HG03520 (cell line): ENCODE results near the gene PTPRE.

Source experiments
- ATAC-seq: cut with Tn5 transposase; IDR thresholded peaks from one replicate; pipeline ENCODE4 v1.9.1; 2021; ENCODE audit warnings: mild to moderate bottlenecking, moderate library complexity; ENCODE audit not compliant: unreplicated experiment

PTPRE gene

DNA sequence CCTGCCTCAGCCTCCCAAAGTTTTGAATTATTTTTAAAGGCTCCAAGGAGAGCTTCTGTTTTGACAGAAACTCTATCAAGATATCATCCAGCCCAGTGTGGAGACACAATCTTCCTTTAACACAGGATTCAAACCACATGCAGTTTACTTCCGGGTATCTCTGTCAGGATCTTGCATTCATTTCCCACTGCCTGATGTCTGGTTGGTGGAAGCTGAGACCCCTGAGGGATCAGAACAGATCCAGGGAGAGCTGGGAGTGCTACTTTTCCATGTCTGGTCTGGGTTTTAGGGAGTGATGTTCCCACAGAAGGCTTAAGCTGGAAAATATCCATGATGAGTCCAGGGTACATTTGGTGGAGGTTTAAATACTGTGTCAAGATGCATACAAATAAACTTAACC is 16.7 kb downstream of the PTPRE start:
- no peak for ATAC-seq

DNA sequence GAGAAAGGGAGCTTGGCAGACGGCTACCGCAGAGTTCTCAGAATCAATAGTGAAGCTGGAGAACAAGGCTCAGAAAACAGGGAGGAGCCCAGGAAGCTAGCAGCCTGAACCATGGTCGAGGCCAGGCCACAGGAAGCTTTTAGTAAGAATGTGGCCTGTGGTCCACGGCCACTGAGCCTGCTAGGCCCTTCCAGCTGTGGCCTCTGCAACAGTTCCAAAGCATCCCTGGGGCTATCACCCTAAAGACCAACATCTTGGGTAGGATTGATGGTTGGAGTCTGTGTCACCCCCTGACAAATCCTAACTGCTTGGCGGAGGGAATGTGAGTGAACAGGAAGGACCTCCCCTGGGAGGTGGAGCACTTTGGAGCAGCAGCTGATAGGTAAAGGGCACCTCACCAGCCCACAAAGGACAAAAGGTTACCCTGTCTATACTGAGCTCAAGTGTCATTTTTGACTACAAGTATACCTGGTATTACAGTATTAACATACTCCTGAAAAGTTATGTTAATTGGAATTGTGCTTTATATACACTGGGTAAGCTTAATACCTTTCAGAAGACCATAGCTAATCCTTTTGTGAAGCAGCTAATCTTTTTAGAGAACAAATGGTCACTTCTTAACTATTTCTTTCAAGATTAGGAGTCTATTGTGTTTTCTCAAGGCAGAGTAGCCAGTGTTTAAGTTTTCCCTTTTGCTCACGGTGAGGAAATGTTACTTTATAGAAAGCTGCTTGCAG is 18.7 kb downstream of the PTPRE start:
- no peak for ATAC-seq

DNA sequence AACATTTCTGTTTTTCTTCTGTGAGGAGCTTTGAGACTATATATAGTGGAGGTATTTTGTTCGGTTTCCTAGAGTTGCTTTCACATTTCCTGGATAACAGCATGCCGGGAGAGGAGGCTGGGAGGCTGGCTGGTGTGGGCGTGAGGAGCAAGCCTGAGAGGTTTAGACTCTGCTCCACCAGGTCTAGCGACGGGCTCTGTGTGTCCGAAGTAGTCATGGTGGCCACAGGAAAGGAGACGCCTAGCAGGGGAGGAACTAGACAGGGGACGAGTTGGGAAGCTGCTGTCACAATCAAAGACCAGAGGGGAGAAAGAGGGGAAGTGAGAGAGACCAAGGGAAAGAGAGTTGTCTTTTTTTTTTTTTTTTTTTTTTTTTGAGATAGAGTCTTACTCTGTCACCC is 19.6 kb downstream of the PTPRE start:
- no peak for ATAC-seq

DNA sequence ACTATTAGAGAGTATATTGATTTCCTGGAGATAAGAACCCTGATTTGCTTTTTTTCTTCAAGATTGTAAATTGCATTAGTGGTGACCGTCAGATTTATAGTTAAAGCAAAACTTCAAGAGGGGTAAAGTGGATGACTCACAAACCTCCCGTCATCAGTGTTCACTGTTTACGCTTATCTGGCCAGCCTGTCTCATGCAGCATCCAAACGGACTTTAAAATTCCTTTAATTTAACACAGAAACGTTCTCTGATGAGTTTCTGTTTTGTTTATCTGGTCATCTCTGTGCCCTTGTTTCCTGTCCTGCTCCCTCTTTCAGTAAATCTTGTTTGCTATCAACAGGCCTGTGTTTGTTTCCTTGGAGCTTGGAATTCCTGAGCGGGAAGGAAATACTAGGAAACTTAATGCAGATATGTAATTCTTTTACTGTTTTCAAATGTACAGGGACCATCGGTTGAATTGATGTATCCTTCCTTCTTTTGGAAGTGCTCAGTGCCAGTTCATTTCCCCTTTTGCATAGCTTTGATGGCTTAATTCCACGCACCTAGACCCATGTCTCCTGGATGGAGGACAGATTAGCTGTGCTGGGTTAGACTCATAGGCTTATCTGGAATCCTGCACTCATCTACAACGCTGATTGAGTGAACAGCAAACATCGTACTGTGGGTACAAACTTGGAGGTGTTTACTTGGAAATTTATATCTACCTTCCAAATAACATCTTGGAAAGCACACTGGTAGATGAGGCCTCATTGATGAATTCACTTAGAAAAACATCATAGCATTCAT is 21.3 kb downstream of the PTPRE start:
- ATAC-seq = no peak

DNA sequence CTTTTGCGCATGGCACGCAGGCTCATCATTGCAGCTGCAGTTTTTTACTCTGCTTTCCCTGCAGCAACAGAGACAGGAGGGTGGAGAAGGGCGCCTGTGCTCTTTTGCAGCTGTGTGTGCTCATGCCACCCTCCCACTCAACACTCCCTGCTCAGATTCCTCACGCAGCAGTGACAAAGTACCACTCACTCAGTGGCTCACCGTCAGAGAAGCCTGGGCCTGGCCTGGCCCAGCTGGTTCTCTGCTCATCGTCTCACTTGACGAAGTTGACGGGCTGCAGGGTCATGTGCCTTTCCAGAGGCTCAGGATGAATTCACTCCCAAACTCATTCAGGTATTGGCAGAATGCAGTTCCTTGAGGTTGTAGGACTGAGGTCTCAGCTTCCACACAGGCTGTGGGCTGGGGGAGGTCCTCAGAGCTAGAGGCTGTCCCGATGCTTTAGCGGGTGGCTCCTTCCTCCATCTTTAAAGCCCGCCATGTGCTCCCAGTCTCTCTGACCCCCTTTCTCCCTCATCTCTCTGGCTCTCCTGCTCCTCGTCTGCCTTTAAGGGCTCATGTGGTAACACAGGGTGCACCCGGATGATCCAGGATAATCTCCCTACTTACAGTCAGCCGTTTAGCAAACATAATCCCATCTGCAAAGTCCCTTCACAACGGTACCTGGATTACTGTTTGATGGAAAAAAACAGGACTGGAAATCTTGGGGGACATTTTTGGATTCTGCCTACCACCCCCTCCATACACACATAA is 25.8 kb downstream of the PTPRE start:
- no peak for ATAC-seq

DNA sequence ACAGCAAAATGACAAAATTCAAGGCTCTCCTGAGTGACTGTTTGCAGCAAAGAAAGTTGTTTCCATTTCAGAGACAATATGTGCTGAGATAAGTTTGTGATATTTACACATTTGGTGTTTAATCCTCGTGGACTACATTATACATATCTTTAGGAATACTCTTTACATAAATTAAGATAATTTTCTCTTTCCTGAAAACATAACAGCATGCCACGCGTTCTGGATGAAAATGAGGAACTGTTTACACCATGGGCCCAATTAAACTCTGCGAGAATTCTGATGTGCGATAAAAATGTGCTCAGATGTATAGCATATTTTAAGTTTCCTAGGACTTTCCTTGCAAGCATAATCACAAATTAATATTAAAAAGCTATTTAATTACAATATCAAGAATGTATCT is 26.4 kb downstream of the PTPRE start:
- no peak for ATAC-seq

DNA sequence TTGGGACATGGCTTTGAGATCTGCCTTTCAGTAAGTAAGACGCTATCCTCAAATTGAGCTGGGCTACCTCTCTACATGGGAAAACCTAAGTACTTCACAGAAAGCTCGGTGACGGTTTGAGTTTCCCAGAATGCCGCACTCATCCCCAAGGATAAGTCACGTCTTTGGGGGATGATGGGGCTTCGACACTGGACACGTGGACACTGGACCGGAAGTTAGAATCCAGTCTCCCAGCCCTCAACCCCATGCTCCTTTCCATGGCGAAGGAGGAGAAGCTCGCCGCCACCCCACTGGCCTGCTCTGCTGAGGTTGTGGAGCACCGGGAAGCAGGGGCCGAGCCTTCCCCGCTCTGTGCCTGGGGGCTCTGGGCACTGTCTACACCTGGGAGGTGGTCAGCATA is 27.5 kb downstream of the PTPRE start:
- ATAC-seq = no peak

DNA sequence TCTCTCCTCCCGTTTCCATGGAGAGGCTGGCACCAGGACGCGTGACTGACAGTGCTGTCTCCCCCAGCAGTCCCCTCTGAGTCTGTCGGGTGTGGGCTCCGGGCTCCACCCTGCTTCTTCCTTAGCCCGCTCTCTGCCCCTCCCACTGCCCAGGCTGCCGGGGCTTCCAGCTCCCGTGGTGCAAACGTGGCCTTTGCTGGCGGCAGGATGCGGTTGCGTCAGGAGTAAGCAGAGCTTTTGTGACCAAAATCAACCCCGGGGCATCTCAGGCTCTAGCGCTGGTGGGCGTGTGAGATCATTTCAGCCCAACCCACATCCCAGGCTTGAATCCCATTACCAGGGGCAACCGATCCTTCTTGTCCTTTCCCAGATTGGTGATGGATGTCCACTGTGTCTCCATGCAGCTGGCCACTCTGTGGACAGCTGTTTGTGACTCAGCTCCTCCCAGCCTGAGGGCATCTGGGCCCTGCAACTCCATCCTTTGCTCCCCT is 28.2 kb downstream of the PTPRE start:
- no peak for ATAC-seq

DNA sequence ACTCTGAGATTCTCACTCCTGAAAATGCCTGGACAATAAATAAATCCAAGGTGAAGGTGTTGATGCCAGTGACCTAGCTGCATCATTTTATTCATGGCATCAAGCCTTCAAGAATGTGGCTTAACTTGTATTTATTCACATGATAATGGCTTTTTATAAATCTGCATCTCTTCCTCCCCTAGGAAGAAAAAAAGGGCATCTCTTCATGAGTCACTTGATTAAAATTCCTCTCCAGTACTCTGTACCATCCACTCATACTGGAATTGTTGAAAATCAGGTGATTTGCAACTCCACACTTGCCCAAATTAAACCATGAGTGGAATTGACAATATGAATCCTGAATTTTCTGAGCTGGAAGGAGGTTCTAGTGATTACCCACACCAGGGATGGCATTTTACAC is 30.2 kb downstream of the PTPRE start:
- no peak for ATAC-seq

DNA sequence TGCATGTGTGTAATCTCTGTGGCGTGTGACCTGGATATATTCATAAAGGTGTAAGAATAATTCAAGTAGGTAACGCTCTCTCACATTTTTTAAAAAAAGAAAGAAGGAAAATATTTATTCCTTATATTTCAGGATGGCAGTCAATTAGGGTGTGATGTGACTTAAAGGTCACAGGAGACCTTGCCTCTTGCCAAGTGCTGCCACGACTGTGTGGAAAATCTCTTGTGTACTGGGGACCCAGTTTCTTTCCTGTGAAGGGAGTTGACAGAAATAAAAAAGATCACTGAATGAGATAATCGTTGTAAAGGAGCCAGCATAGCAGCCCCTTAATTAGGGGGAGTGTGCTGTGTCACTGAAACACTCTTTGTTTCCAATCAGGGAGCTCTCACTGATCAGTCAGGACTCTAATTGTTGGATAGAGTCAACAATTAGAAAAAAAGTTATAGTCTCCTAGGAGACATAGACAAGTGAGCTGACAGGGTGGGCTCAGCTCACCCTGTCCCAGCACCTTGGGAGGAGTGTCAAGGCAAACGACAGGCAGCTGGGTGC is 31.1 kb downstream of the PTPRE start:
- ATAC-seq = no peak

DNA sequence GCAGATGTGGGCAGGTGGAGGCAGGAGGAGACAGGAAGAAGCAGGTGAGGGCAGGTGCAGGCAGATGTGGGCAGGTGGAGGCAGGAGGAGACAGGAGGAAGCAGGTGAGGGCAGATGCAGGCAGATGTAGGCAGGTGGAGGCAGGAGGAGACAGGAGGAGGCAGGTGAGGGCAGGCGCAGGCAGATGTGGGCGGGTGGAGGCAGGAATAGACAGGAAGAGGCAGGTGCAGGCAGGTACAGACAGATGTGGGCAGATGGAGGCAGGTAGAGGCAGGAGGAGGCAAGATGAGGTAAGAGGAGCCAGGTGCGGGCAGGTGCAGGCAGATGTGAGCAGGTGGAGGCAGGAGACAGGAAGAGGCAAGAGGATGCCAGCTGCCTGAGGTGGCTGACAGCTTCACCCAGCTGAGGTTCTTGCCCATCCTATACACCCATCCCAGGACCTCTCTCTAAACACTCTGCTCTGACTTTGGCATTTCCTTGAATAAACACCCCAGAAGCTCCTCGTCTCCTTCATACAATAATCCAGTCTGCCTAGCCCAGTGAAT is 33.0 kb downstream of the PTPRE start:
- no peak for ATAC-seq

DNA sequence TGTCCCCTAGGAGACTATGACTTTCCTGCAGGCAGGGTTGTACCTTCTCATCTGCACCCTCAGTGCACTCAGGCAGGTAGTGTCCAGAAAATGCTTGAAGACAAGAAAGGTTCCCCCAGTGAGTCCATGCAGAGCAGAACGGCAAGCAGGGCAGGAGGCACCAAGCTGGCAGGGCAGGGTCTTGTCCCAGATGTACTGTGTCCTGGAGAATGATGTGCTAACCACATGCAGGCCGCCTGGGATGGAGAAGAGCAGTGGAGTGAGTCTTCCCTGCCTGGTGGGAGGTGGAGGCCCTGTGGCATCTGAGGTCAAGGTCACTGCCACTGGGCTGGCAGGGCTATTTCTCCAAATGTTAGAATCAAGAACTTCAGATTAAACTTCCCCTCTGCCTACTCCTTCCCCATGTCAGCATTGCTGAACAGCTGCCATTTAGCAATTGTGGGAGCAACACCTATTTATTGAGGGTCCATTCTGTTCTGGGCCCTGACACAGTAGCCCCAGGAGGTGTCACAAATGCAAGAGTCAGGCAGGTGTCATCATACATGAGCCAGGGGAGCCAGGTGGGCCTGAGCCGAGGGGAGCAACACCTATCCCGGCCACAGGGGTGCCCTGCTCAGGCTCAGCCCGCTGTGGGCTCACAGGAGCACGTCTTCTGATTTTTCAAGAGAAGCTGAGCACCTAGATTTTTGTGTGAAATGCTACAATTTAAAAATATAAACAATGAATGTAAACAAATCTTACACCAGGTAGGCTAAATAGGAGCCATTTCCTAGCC is 34.1 kb downstream of the PTPRE start:
- ATAC-seq = no peak

DNA sequence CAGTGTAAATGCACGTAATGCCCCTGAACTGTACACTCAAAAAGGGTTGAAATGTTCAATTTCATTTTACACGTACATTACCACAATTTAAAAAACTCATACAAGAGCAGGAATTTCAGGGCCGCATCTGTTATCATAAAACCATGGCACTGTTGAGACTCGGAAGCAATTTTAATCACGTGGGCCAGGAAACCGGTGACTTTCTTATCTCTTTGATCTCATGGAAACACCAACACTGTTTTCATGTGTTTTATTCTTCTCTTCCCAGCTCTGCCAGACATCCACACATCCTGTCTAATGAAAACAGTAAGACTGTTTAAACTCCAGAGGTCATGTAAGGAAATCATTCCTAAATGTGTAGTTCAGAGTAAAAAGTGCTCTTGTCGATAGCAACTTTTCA is 35.9 kb downstream of the PTPRE start:
- no peak for ATAC-seq

DNA sequence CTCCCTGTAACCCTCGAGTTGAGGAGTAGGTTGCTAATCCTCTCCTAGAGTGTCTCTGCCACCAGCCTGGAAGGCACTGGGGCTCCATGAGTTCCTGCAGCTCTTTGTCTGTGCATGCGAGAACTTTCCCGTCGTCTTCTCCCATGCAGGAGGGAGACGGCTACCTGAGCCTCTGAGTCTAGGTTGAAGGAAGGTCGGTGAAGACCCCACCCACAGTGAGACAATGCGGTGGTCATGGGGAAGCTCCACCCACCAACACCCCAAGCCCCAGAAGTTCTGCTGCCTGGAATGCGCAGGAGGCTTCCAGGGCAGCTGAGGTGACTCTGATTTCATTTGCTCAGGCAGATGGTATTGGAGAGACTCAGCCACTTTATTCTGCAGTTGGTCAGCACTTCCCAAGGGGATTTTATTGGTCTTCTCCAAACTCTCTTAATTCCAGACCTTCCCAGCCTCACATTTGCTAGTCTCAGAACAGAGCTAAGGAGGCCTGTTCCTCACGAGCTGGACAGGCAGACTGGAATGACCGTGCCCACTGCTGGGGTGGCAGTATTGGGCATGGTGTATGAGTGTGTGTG is 36.5 kb downstream of the PTPRE start:
- ATAC-seq = no peak

DNA sequence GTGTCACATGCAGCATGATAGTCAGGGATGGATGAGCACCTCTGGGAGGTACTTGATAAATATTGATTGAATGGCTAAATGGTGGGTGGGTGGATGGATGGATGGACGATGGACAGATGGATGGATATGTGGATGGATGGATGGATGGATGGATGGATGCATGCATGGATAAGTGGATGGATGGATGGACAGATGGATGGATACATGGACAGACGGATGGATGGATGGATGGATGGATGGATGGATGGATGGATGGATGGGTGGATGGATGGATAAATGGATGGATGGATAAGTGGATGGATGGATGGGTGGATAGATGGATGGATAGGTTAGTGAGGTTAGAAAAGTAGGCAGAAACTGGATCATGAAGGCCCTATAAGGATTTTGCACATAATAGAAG is 37.4 kb downstream of the PTPRE start:
- ATAC-seq = no peak

DNA sequence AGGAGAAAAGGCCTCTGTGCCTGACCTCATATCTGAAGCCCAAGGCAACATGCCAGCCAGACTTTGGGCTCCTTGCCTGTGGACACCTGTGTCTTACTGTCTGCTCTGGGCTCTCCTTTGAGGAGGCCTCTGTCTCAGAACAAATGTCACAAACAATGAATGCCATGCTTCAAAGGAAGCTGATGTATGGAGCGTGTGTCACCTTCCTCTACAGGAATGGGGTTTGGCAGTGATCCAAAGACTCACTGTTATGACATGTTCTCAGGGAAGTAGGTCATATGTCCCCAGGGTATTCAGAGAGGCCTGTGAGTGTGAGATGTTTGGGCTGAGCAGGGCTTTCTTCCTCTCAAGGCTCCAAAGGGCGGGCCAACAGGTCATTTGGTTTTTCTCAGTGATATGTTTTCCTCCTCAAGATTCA is 38.4 kb downstream of the PTPRE start:
- ATAC-seq = no peak

DNA sequence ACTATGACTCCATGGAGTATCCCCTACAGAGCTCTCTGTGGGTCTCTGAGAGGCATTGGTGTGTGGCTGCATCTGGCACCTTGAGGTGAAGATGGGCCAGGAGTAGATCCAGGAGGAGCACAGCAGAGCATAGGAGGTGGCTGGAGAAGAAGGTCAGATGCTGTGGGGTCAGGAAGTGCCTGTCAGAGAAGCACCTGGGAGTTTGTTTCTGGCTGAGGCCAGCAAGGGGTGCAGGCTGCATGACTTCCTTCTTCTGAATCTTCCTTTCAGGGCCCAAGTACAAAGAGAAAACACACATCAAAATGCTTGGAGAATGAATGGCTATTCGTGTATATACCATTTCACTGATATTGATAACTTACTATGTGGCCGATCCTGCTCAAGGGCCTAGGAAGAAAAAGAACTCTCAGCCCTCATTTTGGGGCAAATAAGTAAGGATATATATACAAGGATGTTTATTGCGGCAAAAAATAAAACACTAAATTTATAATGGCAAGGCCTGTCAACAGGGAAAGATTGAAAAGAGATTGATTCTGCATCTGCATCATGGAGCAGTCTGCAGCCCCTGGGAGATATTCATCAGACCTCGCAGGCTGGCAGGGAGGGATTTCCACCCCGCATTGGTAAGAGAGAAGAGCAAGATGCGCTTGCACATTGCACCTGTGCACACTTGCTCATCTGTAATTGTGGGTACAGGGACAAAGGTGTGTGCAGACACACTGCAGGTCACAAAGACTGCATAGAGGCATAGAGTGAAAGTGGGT is 39.2 kb downstream of the PTPRE start:
- no peak for ATAC-seq

DNA sequence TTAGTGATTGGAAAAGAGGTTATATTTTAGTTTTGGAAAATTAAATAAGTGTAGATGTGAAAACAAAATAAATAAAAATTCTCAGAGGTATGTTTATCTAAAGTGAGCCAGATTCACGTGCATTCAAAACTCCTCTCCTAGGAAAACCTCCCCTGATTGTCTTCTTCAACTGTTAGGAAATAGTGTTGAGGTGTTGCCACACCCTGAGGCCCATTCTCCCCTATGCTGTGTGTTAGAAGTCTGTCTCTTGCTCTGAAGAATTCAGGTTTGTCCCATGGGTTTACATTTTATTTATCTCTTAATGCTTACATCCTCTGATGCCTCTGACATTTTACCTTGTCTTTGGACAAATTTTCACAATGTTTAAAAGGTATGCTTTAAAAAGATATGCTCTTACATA is 40.3 kb downstream of the PTPRE start:
- ATAC-seq = no peak

DNA sequence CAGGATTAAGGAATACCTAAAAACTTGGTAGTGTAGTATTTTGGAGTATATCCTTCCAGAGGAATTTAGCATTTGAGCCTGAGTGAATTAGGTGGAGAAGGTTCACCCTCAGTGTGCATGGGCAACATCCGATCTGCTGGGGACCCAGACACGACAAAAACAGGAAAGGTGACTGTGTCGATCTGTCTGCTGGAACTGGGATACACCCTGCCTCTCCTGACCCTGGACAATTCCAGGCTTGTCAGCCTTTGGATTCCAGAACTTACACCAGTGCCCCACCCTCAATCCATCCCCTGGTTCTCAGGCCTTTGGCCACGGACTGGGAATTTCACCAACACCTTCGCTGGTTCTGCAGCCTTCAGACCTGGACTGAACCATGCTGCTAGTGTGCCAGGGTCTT is 41.9 kb downstream of the PTPRE start:
- ATAC-seq = no peak
